Right lobe of liver (tissue), 4 donors: ENCODE measurements around the gene CLDN5.

ENCODE experiments used
- POLR2A ChIP-seq: fragments of 450-650 bp; IDR thresholded peaks from one replicate; pipeline ENCODE4 v1.6.1; 2017; ENCODE audit warnings: antibody characterized with exemption, mild to moderate bottlenecking
- TF ChIP-seq, protein P1 (sequence below), 4 donors: fragments of 200-600 bp in 3 of 4; fragments of 450-650 bp in 1 of 4; IDR thresholded peaks; one replicate each; pipeline versions ENCODE4 v1.5.1 to v1.8.0; 2016 to 2022; ENCODE audit warnings: antibody characterized with exemption in 4 of 4, mild to moderate bottlenecking in 2 of 4
- donor health status: DM: no; HTN: no; CAD: no.
- donor health status: DM: no; HTN: no; CAD: no.
- donor health status: DM: no; HTN: yes; CAD: no.

DNA sequence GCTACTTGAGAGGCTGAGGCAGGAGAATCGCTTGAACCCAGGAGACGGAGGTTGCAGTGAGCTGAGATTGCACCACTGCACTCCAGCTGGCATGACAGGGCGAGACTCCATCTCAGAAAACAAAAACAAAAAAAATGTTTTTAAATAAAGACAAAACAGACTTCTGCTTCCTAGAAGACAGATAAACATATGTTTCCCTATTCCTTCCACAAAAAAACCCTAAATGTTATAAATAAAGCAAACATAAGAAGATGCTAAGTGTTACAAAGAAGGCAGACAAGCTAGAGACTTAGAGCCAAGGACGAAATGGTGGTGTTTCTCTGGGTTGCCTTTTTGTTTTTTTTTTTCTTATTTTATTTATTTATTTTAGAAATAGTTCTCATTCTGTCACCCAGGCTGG lies 5.6 kb upstream of the CLDN5 start:
- TF ChIP-seq, protein P1, sequence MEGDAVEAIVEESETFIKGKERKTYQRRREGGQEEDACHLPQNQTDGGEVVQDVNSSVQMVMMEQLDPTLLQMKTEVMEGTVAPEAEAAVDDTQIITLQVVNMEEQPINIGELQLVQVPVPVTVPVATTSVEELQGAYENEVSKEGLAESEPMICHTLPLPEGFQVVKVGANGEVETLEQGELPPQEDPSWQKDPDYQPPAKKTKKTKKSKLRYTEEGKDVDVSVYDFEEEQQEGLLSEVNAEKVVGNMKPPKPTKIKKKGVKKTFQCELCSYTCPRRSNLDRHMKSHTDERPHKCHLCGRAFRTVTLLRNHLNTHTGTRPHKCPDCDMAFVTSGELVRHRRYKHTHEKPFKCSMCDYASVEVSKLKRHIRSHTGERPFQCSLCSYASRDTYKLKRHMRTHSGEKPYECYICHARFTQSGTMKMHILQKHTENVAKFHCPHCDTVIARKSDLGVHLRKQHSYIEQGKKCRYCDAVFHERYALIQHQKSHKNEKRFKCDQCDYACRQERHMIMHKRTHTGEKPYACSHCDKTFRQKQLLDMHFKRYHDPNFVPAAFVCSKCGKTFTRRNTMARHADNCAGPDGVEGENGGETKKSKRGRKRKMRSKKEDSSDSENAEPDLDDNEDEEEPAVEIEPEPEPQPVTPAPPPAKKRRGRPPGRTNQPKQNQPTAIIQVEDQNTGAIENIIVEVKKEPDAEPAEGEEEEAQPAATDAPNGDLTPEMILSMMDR (IDR thresholded peaks at IDR 0.05), result no peak
- TF ChIP-seq POLR2A, result no peak
